T47D (cell line): ENCODE data around the gene ZHX3.

Source experiments
- DNase-seq, 2 experiments: peaks; one replicate each; pipeline versions ENCODE4 v3.0.0 to v3.0.0-alpha.2; 2011 to 2012; ENCODE audit warnings: low read depth in 1 of 2, low spot score in 1 of 2
- JUND ChIP-seq: IDR thresholded peaks from 2 replicates; pipeline ENCODE4 v1.6.1; 2012; ENCODE audit warnings: low read depth
- in situ Hi-C: cut with HindIII; loops from 2 replicates; pipeline ENCODE4 v1.10.0; 2016; ENCODE audit warnings: low sequenced_read_pairs, low pct_unique_long_range_greater_than_20kb

Gene ZHX3

GRCh38 chr20:41334443-41335421, 17.2 kb upstream of the ZHX3 start:
- in situ Hi-C loops = no loop called here
- TF ChIP-seq JUND = no peak
- no peak for DNase-seq

- TF ChIP-seq JUND = no peak
- in situ Hi-C loops = no loop called here
- no peak for DNase-seq
These were observed 16.5 kb upstream of the ZHX3 start for GRCh38 chr20:41334036-41334435.

DNA sequence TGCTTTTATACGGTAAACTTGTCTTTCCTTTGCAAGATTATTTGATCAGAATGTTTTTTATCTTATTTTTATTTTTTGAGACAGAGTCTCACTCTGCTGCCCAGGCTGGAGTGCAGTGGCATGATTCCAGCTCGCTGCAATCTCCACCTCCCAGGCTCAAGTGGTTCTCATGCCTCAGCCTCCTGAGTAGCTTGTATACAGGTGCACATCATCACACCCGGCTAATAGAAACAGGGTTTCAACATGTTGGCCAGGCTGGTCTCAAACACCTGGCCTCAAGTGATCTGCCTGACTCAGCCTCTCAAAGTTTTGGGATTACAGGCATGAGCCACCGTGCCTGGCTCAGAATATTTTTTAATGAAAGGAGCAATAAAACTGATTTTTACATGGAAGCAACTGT, 14.2 kb upstream of the ZHX3 start:
- DNase-seq = no peak
- TF ChIP-seq JUND = no peak
- in situ Hi-C loops = no loop called here

DNA sequence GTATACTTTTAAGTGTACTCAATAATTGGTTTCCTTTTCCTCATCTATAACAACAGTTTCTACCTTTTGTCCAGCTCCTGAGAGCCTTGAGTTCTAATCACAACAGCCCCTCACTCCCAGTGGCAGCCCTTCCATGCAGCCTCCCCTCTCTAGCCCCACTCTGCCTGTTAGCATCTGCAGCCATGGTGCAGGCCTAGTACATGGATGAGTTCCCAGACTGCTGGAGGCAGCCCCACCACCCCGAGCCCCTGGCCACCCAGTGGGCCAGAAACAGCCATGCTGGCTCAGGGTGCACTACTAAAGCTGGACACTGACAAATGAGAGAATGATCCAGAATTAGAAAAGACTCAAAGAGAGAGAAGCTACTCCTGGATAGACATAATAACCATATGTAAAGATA, 13.4 kb upstream of the ZHX3 start:
- DNase-seq = no peak
- in situ Hi-C loops = no loop called here
- TF ChIP-seq JUND = no peak

GRCh38 chr20:41330343-41330720, 12.8 kb upstream of the ZHX3 start:
- in situ Hi-C loops = no loop called here
- TF ChIP-seq JUND = no peak
- no peak for DNase-seq

DNA sequence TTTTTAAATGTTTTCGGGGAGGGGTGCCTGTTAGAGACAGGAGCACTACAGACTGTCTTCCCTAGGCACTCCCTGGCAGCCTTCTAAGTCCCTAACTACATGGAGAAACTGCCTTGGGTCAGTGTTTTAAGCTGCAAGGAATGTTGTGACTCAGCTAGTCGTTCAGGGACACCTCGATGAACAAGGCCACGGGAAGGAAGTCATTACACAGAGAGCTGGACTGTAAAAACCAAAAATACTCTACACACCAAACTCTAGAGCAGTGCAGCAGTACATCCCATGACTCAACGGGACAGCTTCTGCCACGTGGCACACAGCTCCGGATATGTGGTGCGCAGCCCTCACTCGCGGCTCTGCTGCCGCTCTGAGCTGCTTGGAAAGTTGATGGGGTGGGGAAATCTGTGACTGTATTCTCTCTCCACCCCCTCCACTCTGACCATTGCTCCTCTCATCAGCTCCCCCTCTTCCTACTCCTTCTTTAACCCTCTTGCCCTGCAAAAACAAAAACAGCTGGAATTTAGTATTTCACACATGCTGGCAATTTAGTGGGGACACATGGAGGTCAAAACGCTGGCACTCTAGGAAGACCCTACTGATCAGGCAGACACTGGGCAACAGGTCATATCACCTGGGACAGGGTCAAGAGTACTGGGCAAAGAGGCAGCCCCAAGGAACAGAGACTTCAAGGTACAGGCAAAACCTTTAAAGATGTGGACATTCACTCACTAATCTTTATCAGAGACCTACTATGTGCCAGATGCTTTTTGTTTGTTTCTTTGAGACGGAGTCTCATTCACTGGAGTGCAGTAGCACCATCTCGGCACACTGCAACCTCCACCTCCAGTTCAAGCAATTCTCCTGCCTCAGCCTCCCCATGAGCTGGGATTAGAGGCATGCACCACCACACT, 12.2 kb upstream of the ZHX3 start:
- DNase-seq = peak in 1 of 2 experiments; percentile 70
- TF ChIP-seq JUND = no peak
- in situ Hi-C loops = no loop called here

GRCh38 chr20:41327178-41327577, 9.6 kb upstream of the ZHX3 start:
- TF ChIP-seq JUND = no peak
- in situ Hi-C loops = no loop called here
- DNase-seq = no peak

DNA sequence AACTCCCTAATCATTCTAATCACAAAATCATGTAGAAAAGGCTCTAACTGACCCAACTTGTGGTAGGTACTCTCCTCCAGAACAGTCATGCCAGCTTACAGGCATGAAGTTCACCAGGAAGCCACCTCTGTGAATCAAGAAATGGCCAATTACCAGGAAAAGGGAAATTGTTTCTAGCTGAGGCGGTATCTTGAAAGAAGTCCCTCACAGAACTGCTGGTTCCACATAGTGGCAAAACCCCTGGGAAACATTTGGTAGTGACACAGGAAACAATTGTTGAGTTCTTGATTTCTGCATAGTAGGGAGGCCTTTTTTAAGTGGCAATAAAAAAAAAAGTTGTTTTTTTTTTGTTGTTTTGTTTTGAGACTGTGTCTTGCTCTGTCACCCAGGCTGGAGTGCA, 3.4 kb upstream of the ZHX3 start:
- DNase-seq = no peak
- no peak for TF ChIP-seq JUND
- in situ Hi-C loops = no loop called here

GRCh38 chr20:41320441-41320840, 2.9 kb upstream of the ZHX3 start:
- TF ChIP-seq JUND = no peak
- in situ Hi-C loops = no loop called here
- no peak for DNase-seq

DNA sequence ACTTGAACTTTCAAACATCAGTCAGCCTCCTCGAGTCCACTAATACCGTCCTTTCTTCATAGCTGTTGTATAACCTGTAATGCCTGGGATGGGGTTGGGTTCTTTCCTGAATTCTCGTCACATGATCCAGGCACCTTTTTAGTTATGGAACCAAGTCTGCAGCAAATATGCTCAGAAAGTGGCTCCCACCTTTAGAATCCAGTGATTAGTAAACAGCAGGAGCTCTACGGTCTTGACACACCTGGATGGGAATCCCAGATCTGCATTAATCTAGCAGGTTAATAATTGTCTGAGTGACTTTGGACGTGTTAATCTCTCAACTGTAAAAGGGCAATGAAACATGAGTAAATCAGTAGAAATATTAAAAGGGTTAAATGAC, 729 bp upstream of the ZHX3 start:
- DNase-seq = peak in 1 of 2 experiments; percentile 39
- TF ChIP-seq JUND = no peak
- in situ Hi-C loops = no loop called here

- no peak for TF ChIP-seq JUND
- peak; percentile 63 to 85 for DNase-seq
- in situ Hi-C loops = no loop called here
These were observed 657 bp downstream of the ZHX3 start for GRCh38 chr20:41316602-41317545.

- in situ Hi-C loops = no loop called here
- DNase-seq = no peak
- no peak for TF ChIP-seq JUND
These were observed 1.5 kb downstream of the ZHX3 start for GRCh38 chr20:41316051-41316450.
